ENCODE measurements around the gene TMOD1.

Gene TMOD1

GRCh38 chr9:97555164-97555563, 53.7 kb downstream of the TMOD1 start:
- DNase-seq: no peak
- peaks cover 2 to 4% of the 10 kb centered on the region in 2 donors for H3K4me1 Mint-ChIP-seq

DNA sequence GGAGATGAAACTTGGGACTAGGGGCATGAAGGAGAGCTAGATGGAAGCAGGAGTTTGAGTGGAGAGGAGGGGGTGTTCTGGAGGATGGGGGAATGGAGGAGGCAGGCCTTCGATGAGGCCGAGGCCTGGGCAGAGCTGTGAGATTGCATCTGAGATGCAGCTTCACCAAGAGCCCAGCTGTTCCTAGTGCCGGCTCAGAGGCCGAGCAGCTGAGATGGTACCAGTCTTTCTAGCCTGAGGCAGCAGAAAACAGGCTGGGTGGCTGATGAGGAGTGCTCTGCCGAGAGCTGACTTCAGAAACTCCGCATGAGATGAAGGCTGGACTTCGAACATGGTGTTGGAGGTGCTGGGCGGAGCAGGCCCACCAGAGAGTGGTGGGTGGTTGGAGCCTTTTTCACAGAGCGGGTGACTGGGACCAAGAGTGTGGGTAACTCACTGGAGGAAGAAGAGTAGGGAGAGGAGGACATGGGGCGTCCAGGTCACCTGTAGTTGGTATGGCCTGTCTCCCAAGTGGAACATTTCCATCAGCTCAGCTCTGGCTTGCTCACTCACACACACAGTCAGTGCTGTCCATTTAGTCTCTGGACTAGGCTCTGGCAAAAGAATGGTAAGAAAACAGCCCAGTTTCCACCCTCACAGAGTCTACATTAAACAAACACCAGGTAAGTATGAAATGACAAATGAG, 54.7 kb downstream of the TMOD1 start:
- no peak for ATAC-seq (replicated peaks)
- Mint-ChIP-seq H3K27me3 (peaks cover 49% of the 10 kb centered on the region in 2 donors), H3K4me1 (peaks cover 2 to 4% of the 10 kb centered on the region in 2 donors), H3K4me3 (no peak overlapping the region), H3K9me3 (no peaks in the 10 kb centered on the region), H3K36me3 (no peaks in the 10 kb centered on the region), H3K27ac (no peak overlapping the region)
- DNase-seq: no peak

More at GRCh38 chr9:97555164-97555563, 53.7 kb downstream of the TMOD1 start:
- H3K4me3 Mint-ChIP-seq: no peak overlapping the region
- H3K9me3 Mint-ChIP-seq: no peaks in the 10 kb centered on the region
- H3K36me3 Mint-ChIP-seq: no peaks in the 10 kb centered on the region
- peaks cover 47% of the 10 kb centered on the region in 2 donors for H3K27me3 Mint-ChIP-seq
- ATAC-seq (replicated peaks): no peak
- H3K27ac Mint-ChIP-seq: no peak overlapping the region

- H3K4me1 Mint-ChIP-seq: peaks cover 2 to 4% of the 10 kb centered on the region in 2 donors
- H3K4me3 Mint-ChIP-seq: no peak overlapping the region
- no peak for DNase-seq
- H3K9me3 Mint-ChIP-seq: no peaks in the 10 kb centered on the region
- H3K27ac Mint-ChIP-seq: no peak overlapping the region
- no peaks in the 10 kb centered on the region for H3K36me3 Mint-ChIP-seq
- no peak for ATAC-seq (replicated peaks)
- peaks cover 54 to 55% of the 10 kb centered on the region in 2 donors for H3K27me3 Mint-ChIP-seq
Measured at GRCh38 chr9:97556721-97557605, 55.5 kb downstream of the TMOD1 start.

GRCh38 chr9:97557606-97558095, 56.2 kb downstream of the TMOD1 start:
- Mint-ChIP-seq H3K9me3 (no peaks in the 10 kb centered on the region), H3K4me1 (peaks cover 2 to 4% of the 10 kb centered on the region in 2 donors), H3K4me3 (no peak overlapping the region), H3K27ac (no peak overlapping the region), H3K27me3 (peaks cover 54 to 55% of the 10 kb centered on the region in 2 donors), H3K36me3 (no peaks in the 10 kb centered on the region)
- ATAC-seq (replicated peaks) (no peak), DNase-seq (no peak)

- H3K9me3 Mint-ChIP-seq: no peaks in the 10 kb centered on the region
- H3K36me3 Mint-ChIP-seq: no peaks in the 10 kb centered on the region
- peaks cover 2 to 4% of the 10 kb centered on the region in 2 donors for H3K4me1 Mint-ChIP-seq
- H3K4me3 Mint-ChIP-seq: no peak overlapping the region
- ATAC-seq (replicated peaks): no peak
- DNase-seq: no peak
- H3K27ac Mint-ChIP-seq: no peak overlapping the region
- H3K27me3 Mint-ChIP-seq: peaks cover 51 to 54% of the 10 kb centered on the region in 2 donors
Measured at GRCh38 chr9:97558701-97559101, 57.2 kb downstream of the TMOD1 start.

DNA sequence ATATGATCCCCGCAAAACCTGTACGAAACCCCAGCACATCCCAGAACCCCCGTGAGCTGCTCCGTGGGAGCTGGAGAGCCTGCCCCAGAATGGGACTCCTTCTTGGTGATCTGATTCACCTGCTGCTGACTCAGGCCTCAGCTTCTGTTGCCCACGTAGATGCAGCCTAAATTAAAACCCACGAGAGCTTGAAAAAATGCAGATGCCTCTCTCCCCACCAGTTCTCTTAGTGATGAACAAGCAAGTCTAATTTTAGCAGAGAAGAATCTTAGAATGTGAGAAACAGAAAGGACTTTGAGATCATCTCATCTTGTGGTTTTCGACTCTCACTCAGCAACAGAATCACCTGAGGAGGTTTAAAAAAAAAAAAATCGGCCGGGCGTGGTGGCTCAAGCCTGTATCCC, 57.6 kb downstream of the TMOD1 start:
- Mint-ChIP-seq H3K9me3 (no peaks in the 10 kb centered on the region), H3K27ac (no peak overlapping the region), H3K27me3 (peaks cover 47 to 50% of the 10 kb centered on the region in 2 donors), H3K36me3 (no peaks in the 10 kb centered on the region), H3K4me1 (peaks cover 2 to 4% of the 10 kb centered on the region in 2 donors), H3K4me3 (no peak overlapping the region)
- DNase-seq (no peak), ATAC-seq (replicated peaks) (peak in 1 of 2 donors; percentile 16)

GRCh38 chr9:97560154-97560553, 58.7 kb downstream of the TMOD1 start:
- H3K36me3 Mint-ChIP-seq: no peaks in the 10 kb centered on the region
- no peaks in the 10 kb centered on the region for H3K9me3 Mint-ChIP-seq
- H3K27ac Mint-ChIP-seq: no peak overlapping the region
- no peak for DNase-seq
- peaks cover 2 to 4% of the 10 kb centered on the region in 2 donors for H3K4me1 Mint-ChIP-seq
- peaks cover 40 to 48% of the 10 kb centered on the region in 2 donors for H3K27me3 Mint-ChIP-seq
- ATAC-seq (replicated peaks): no peak
- no peak overlapping the region for H3K4me3 Mint-ChIP-seq

- ATAC-seq (replicated peaks) (no peak), DNase-seq (no peak)
- peaks cover 2 to 4% of the 10 kb centered on the region in 2 donors for H3K4me1 Mint-ChIP-seq
- no peak overlapping the region for H3K27ac Mint-ChIP-seq
- no peaks in the 10 kb centered on the region for H3K36me3 Mint-ChIP-seq
- H3K4me3 Mint-ChIP-seq: no peak overlapping the region
- H3K27me3 Mint-ChIP-seq: peaks cover 35 to 42% of the 10 kb centered on the region in 2 donors
- H3K9me3 Mint-ChIP-seq: no peaks in the 10 kb centered on the region
Measured at GRCh38 chr9:97560851-97561250, 59.4 kb downstream of the TMOD1 start.

GRCh38 chr9:97561501-97561900, 60.0 kb downstream of the TMOD1 start:
- no peaks in the 10 kb centered on the region for H3K9me3 Mint-ChIP-seq
- no peak overlapping the region for H3K4me3 Mint-ChIP-seq
- no peaks in the 10 kb centered on the region for H3K36me3 Mint-ChIP-seq
- DNase-seq (no peak), ATAC-seq (replicated peaks) (no peak)
- no peak overlapping the region for H3K27ac Mint-ChIP-seq
- H3K4me1 Mint-ChIP-seq: peaks cover 2 to 4% of the 10 kb centered on the region in 2 donors
- peaks cover 28 to 36% of the 10 kb centered on the region in 2 donors for H3K27me3 Mint-ChIP-seq

GRCh38 chr9:97562542-97562941, 61.1 kb downstream of the TMOD1 start:
- H3K27ac Mint-ChIP-seq: no peak overlapping the region
- H3K27me3 Mint-ChIP-seq: peaks cover 24 to 32% of the 10 kb centered on the region in 2 donors
- no peaks in the 10 kb centered on the region for H3K36me3 Mint-ChIP-seq
- H3K9me3 Mint-ChIP-seq: no peaks in the 10 kb centered on the region
- no peak overlapping the region for H3K4me3 Mint-ChIP-seq
- DNase-seq (no peak), ATAC-seq (replicated peaks) (no peak)
- H3K4me1 Mint-ChIP-seq: peaks cover 2 to 4% of the 10 kb centered on the region in 2 donors

DNA sequence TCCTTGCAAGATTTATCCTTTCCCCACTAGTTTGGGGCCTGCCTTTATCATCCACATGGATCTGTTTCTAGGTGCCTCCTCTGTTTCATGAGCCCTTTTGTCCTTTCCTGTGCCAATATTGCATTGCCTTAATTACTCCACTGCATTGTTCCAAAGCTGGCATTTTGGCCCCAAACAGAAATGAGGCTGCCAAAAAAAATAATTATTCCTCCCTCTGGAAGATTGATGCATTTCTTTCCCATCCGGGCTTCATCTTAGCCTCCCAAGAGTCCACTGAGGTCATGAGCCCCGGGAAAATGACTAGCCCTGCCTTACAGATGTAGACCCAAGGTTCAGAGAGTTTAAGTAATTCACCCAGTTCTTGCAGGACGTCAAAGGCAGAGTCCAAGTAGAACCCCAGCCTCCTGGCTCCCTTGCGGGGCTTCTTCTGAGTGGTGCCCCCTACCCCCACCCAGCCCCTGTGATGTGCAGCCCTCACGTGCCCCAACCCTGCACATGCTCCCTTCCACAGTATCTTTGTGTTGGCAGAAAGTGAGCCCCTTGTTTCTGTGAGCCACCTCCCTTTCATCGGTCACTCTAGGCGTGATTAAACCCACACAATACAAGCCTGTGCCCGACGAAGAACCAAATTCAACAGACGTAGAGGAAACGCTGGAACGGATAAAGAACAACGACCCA, 62.1 kb downstream of the TMOD1 start:
- Mint-ChIP-seq H3K4me1 (peaks cover 2 to 4% of the 10 kb centered on the region in 2 donors), H3K27ac (no peak overlapping the region), H3K4me3 (no peak overlapping the region), H3K36me3 (no peaks in the 10 kb centered on the region), H3K9me3 (no peaks in the 10 kb centered on the region), H3K27me3 (peaks cover 19 to 32% of the 10 kb centered on the region in 2 donors)
- DNase-seq (no peak), ATAC-seq (replicated peaks) (no peak)

- no peak overlapping the region for H3K27ac Mint-ChIP-seq
- DNase-seq (no peak), ATAC-seq (replicated peaks) (no peak)
- H3K27me3 Mint-ChIP-seq: peaks cover 13 to 24% of the 10 kb centered on the region in 2 donors
- H3K9me3 Mint-ChIP-seq: no peaks in the 10 kb centered on the region
- no peak overlapping the region for H3K4me3 Mint-ChIP-seq
- H3K36me3 Mint-ChIP-seq: no peaks in the 10 kb centered on the region
- no peaks in the 10 kb centered on the region for H3K4me1 Mint-ChIP-seq
Measured at GRCh38 chr9:97564291-97565175, 63.1 kb downstream of the TMOD1 start.

GRCh38 chr9:97565262-97565661, 63.8 kb downstream of the TMOD1 start:
- peaks cover 6 to 17% of the 10 kb centered on the region in 2 donors for H3K27me3 Mint-ChIP-seq
- no peaks in the 10 kb centered on the region for H3K9me3 Mint-ChIP-seq
- H3K4me1 Mint-ChIP-seq: no peaks in the 10 kb centered on the region
- H3K36me3 Mint-ChIP-seq: no peaks in the 10 kb centered on the region
- no peak overlapping the region for H3K27ac Mint-ChIP-seq
- ATAC-seq (replicated peaks) (no peak), DNase-seq (no peak)
- H3K4me3 Mint-ChIP-seq: no peak overlapping the region
